Measurements from ENCODE around the gene APCDD1.

- TF ChIP-seq ZFP3 (CRISPR knock-in tag; IDR thresholded peaks at IDR 0.05): no peak
- no peak for TF ChIP-seq ZFP30 (CRISPR knock-in tag; IDR thresholded peaks at IDR 0.05)
Measured at GRCh38 chr18:10420561-10421352, 33.7 kb upstream of the APCDD1 start.

All from SK-N-SH treated with all-trans-retinoic acid at 6 μM for 48 hours (cell line).